Fibroblast of skin of abdomen (primary cell): Measurements from ENCODE around the gene PPM1L.

ENCODE experiments used
- DNase-seq: peaks from one replicate; pipeline ENCODE4 v3.0.0-alpha.2; 2013

PPM1L gene

GRCh38 chr3:161043336-161044035, 287.5 kb downstream of the PPM1L start:
- DNase-seq = no peak

GRCh38 chr3:161049683-161050248, 293.7 kb downstream of the PPM1L start:
- DNase-seq = no peak

DNA sequence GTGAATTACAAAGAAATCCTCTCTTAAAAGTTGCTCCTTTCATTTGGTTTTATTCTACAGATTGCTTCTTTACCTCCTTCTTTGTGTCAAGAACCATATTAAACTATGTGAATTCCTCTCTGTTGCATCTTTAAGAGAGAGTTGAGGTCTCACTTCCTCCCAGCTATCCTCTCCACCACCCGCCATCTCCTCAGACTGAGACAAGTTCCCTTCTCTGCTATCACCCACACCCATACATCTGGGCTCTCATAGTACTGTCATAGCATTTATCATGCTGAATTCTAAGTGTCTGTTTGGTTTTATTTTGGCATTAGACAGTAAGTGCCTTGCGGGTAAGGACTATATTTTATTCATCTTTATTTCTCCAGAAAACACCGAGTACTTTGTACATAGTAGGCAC, 294.9 kb downstream of the PPM1L start:
- no peak for DNase-seq

DNA sequence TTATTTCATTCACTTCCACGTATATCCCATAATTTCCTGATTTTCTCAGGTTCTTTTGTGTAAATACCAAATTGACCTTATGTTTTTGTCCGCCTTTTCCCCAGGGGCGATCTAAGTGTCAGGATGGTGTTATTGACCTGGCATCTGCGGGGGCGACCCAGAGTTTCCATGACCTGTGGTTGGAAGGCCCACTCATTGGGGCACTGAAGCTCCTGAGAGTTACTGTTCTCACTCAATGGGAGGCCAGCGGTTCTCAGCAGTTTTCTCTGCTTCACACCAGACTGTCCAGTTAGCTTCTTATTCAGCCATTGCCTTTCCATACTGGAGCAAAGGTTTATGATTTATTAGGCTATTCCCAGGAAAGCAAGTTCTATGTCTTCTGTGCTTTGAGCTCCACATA, 295.8 kb downstream of the PPM1L start:
- no peak for DNase-seq

DNA sequence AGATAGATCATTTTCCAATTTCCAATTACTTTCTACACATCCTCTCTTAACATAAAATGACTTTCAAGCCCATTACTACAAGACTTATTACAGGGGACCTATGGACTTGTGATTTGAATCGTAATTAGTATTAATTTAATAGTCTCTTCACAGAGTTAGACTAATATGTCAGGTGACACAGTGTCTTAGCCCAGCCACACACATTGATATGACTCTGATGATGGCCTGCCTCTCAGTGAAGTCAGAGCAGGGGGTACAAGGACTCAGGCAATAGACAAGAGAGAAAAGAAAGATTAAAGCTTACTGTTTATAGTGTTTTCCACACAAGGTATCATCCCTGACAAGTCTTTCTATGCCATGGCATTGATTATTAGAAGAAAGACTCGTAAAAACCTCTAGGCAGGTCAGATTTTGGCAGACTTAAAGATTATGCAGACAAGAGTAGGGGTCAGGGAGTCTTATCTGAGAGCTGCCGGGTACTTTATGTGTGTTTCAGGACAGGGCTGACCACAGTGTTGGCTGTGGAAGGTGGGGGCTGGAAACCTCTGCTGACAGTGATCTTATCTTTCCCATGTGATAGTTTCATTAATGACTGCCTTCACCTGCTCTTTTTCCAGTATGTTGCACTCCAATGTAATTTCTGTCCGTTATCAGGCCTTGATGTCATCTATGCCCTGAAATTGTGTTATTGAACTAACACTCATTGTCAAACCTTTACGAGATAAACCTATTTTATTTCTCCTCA, 299.0 kb downstream of the PPM1L start:
- no peak for DNase-seq

GRCh38 chr3:161064413-161064812, 308.4 kb downstream of the PPM1L start:
- DNase-seq = no peak

- DNase-seq = no peak
Observed at GRCh38 chr3:161066930-161067329, 310.9 kb downstream of the PPM1L start.

DNA sequence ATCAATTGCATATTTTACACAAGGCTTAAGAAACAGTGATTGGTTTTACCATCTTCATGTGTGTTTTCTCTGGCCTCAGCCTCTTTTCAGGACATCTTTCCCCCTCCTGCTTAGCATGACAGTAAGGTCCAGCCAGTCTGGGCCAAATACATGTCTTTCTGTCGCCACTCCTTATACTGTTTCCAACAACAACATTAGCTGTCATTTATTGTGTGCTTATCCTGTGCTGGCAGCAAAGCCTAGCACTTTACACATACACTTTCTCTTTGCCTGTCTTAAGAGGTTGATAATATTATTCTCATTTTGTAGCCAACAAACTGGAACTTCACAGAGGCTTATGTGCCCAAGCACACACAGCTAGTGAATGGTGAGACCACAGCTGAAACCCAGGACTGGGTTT, 311.3 kb downstream of the PPM1L start:
- DNase-seq = no peak

- peak; percentile 30 for DNase-seq
Observed at GRCh38 chr3:161069511-161070251, 313.6 kb downstream of the PPM1L start.

DNA sequence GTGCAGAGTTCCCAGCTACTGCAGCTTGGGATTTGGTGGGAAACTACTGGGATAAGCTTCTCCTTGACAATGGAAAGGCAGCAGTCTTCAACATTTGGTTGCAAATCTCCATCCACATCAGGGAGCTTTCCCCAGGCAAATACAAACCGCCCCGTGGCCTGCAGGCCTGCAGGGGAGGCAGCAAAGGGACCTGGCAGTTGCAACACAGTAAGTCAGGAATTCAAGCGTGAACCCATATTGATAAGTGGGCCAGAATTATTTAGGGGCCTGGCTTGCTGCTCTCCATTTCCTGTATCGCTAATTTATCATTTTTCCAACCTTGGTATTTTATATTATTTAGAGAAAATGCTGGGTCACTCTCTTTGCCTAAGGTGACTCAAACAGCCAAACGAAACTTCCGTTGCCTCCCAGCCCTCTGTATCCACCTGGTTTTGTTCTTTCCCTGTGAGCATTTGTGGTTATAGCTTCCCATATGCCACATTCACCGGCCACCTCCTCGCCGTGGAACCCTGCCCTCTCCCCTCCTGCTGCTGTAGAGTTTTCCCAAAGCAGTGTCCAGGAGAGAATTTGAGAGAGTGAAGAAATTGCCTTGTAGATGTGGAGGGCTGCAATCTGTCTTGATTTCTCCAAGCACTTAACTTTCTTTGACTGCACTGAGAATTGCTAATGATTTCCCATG, 314.4 kb downstream of the PPM1L start:
- no peak for DNase-seq

DNA sequence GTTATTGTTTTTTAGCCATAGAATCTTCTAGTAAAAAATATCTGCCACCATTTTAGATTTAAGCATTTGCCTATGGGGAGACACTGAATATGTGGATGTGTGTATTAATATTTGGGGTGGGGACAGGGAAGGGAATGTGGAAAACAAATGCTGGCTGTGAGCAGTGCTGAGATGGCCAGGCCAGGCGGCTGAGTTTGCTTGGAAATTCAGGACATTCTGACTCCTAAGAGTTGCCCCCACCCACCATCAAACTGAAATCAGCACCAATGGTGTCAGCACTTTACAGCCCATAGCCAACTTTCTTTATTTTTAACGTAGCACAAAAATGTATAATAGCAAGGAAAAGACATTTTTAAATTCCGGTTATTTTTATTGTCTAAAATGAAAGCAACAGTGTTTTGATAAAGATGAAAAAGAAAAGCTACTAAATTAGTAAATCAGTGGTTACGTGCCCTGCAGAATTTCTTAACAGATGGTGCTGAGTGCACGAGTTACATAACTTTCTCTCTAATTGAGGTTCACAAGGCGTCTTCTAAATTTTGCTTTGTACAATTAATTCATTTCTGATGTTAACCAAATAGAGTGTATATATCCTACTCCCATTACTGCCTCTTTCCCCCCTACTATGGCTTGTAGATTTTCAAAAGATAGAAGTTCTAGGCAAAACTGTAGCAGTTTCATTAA, 315.1 kb downstream of the PPM1L start:
- no peak for DNase-seq

DNA sequence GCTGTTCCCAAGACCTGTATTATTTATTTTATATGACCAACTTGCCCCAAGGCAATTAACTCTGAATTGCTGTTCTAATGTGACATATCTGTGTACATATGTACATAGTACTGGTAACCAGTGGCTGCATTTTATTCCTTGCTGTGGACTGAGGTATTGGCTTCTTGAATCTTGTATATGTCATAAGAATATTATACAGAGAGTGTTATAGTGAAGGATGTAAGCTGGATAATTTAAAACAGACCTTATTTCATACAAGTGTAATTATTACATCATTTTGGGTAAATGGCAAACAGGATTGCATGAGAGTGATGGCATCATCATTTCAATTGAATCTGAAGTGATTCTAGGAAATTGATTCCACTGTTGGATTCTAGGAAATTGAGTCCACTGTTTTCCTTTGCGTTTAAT, 316.2 kb downstream of the PPM1L start:
- DNase-seq = no peak

DNA sequence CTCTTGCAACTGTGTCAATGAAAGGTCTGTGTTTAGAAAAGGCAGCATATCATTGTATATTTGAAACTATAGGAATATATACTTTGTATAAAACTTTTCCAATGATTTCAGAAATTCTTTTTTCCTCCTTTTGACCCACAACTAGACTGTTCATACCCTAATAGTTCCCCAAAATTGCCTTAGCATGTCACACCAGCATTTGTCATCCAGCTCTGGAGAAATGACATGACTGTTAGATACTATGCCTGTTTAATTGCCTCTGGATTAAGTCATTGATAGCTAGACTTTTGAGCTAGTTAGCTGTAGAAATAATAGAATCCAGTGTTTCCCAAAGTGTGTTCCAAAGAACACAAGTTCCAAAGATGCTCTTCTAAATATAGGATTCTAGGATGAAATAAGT, 316.7 kb downstream of the PPM1L start:
- no peak for DNase-seq

DNA sequence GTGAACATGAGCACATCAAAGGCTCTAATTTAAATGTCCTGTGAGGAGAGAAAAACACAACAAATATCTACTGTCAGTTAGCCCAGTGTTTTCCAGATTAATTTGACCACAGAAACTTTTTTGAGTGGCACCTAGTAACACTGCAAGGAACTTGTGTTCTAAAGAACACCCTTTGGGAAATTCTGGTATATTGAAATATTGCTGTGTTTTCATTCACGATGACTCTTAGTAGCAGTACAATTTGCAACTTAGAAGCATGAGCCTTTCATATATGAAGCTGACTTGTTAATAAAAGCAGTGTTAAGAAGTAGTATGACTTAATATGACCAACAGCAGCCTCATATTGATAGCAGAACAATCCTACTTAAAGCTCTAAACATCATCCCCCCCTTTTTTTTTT, 317.1 kb downstream of the PPM1L start:
- DNase-seq = no peak

DNA sequence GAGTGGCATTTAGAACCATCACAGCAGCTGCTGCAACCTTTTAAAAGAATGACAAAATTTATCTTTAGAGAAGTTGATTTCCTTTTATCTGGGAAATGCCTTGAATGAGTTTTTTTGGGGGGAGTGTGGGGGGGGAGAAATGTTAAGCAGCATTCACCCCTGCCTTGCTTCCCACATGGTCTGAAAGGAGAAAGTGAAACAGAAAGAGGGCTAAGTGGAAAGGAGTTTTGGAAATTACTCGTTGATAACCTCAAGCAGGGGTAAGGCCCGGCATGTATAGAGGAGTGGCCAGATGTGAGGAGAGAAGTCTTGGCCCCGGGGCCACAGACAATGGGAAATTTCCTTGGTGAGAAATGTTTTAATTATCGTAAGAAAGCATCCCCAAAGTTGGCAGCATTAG, 325.6 kb downstream of the PPM1L start:
- no peak for DNase-seq

DNA sequence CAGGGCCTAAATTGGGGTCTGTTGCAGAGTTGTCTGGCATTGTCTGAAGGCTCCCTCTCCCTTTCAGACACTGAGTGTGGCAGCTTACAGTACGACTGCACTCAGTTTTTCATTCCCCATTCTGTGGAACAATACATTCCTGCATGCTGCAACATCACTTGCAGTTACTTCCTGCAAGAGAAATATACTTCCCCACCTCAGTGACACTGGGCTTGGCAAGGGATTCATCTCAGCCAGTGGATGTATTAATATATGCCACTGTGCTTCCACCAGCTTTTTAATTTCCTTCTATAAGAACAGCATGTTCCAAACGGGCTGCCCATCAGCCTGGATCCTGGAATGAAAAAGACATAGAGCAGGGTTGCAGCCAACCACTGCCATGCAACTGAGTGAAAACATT, 326.0 kb downstream of the PPM1L start:
- DNase-seq = no peak

- DNase-seq = no peak
Observed at GRCh38 chr3:161083131-161083530, 327.1 kb downstream of the PPM1L start.

DNA sequence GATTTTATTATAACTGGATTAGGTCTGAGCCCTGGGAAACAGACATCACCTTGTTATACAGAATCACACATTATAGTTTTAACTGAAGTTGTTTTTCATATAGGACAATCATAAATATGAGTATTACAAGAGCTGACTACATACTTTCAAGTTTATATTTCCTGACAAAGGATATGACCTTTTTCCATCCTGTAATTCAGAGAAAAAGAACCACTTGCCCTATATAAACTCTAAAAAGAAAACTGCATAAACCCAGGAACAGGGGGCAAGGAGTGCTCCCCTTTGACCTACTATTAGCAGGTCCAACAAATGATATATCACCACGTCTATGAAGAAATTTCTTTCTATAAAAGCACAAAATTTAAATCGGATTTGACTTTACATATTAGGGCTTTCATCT, 328.2 kb downstream of the PPM1L start:
- DNase-seq = no peak

DNA sequence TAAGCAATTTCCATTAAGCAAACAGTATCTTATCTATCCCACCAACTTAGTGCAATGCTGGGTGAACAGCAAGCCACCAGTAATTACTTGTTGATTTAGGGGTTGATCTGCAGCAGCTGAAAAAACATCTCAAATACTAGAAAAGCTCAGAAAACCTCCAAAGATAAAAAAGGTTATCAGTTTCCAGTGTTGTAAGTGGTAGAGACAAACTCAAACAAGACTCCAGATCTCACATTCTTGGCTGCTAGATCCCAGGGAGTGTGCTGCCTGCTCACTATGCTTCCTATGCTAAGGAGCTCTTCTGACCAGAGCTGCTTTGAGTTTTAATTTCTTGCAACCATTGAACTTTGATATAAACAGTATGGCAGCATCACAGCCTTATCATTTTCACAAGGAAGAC, 337.9 kb downstream of the PPM1L start:
- no peak for DNase-seq

- DNase-seq = no peak
Observed at GRCh38 chr3:161096771-161097367, 340.8 kb downstream of the PPM1L start.

DNA sequence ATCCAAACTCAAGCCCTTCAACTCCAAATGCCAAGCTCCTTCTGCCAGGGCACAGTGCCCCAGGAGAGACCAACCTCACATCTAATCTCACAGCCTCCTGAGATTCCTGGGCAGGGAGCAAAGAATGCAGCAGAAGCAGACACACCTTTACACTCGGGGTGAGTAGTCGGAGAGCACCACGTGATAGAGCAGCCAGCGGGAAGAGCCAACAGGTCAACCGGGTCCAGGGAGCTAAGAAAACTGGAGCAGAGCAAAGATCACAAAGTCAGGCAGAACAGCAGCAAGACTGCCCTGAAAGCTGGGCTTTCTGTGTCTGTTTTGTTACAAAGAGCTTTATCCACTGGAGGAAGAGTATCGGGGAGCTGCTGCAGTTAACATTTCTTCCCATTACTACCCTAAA, 345.0 kb downstream of the PPM1L start:
- no peak for DNase-seq

DNA sequence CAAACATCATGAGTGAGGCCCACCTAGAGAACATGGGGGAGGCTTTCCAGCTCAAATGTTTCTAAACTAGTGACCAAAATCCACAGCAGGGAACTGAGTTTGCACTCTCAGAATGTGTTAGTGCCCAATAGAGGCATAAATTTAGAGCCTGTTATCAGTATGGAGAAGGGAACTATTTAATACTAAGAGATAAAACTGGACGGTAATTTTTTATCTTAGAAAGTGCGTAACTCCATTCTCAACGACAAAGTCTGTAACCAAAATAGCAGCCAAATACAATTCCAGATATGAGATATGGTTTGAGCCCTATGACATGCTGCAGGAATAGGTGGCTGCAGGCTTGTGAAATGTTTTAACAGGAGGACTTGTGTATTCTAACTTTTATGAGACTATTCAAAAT, 345.6 kb downstream of the PPM1L start:
- DNase-seq = no peak
